WTC11 (cell line): Measurements from ENCODE around the gene CST9. TPM values are rescaled to one million over a fixed set of nuclear protein-coding genes. Genes with fewer than 3 reads are reported as not detected.

Source experiments
- E2F1 ChIP-seq: sonication (generic); formaldehyde crosslinking; IDR thresholded peaks from 2 replicates; pipeline ENCODE4 v1.8.0; 2022; ENCODE audit warnings: mild to moderate bottlenecking, missing genetic modification reagents
- ELF4 ChIP-seq: sonication (generic); formaldehyde crosslinking; IDR thresholded peaks from 2 replicates; pipeline ENCODE4 v1.8.1; 2022; ENCODE audit warnings: low read depth, mild to moderate bottlenecking, moderate library complexity, missing genetic modification reagents
- ESRRA ChIP-seq: sonication (generic); formaldehyde crosslinking; IDR thresholded peaks from 2 replicates; pipeline ENCODE4 v1.8.1; 2022; ENCODE audit warnings: mild to moderate bottlenecking, missing genetic modification reagents, borderline replicate concordance
- FOXP1 ChIP-seq: sonication (generic); formaldehyde crosslinking; IDR thresholded peaks from 2 replicates; pipeline ENCODE4 v1.8.0; 2022; ENCODE audit warnings: missing genetic modification reagents, mild to moderate bottlenecking, moderate library complexity, borderline replicate concordance
- GABPB1 ChIP-seq: sonication (generic); formaldehyde crosslinking; IDR thresholded peaks from 2 replicates; pipeline ENCODE4 v1.8.1; 2023; ENCODE audit warnings: mild to moderate bottlenecking, missing genetic modification reagents
- GRHL2 ChIP-seq: fragments of 250-450 bp; sonication (Bioruptor Pico); IDR thresholded peaks from 2 replicates; pipeline ENCODE4 v1.8.0; 2022; ENCODE audit warnings: mild to moderate bottlenecking, moderate library complexity; ENCODE audit not compliant: insufficient replicate concordance, severe bottlenecking
- HMGXB4 ChIP-seq: sonication (generic); formaldehyde crosslinking; IDR thresholded peaks from 2 replicates; pipeline ENCODE4 v1.8.1; 2023; ENCODE audit warnings: mild to moderate bottlenecking, moderate library complexity, missing genetic modification reagents
- JAZF1 ChIP-seq: fragments of 250-450 bp; sonication (Bioruptor Pico); IDR thresholded peaks from 2 replicates; pipeline ENCODE4 v1.9.0; 2021; ENCODE audit warnings: moderate library complexity, mild to moderate bottlenecking, inconsistent platforms
- KAT7 ChIP-seq: sonication (generic); formaldehyde crosslinking; IDR thresholded peaks from 2 replicates; pipeline ENCODE4 v1.8.1; 2023; ENCODE audit warnings: missing genetic modification reagents, mild to moderate bottlenecking, borderline replicate concordance
- MAX ChIP-seq: sonication (generic); formaldehyde crosslinking; IDR thresholded peaks from 2 replicates; pipeline ENCODE4 v1.8.0; 2022; ENCODE audit warnings: mild to moderate bottlenecking, missing genetic modification reagents
- MXD4 ChIP-seq: fragments of 250-450 bp; sonication (Bioruptor Pico); IDR thresholded peaks from 2 replicates; pipeline ENCODE4 v1.8.0; 2021; ENCODE audit warnings: mild to moderate bottlenecking, moderate library complexity, borderline replicate concordance
- MYBL2 ChIP-seq: sonication (generic); formaldehyde crosslinking; IDR thresholded peaks from 2 replicates; pipeline ENCODE4 v1.8.1; 2023; ENCODE audit warnings: mild to moderate bottlenecking, moderate library complexity, missing genetic modification reagents
- NFE2L1 ChIP-seq: sonication (generic); formaldehyde crosslinking; IDR thresholded peaks from 2 replicates; pipeline ENCODE4 v1.8.1; 2023; ENCODE audit warnings: missing genetic modification reagents
- NR3C1 ChIP-seq: sonication (generic); formaldehyde crosslinking; conservative IDR thresholded peaks from 2 replicates; pipeline ENCODE4 v1.8.1; 2023; ENCODE audit warnings: low read depth, mild to moderate bottlenecking, missing genetic modification reagents
- PREB ChIP-seq: sonication (generic); formaldehyde crosslinking; IDR thresholded peaks from 2 replicates; pipeline ENCODE4 v1.8.1; 2022; ENCODE audit warnings: mild to moderate bottlenecking, missing genetic modification reagents, moderate library complexity, borderline replicate concordance
- SMAD3 ChIP-seq: sonication (generic); formaldehyde crosslinking; IDR thresholded peaks from 2 replicates; pipeline ENCODE4 v1.8.0; 2022; ENCODE audit warnings: missing genetic modification reagents, mild to moderate bottlenecking, borderline replicate concordance
- SMAD4 ChIP-seq: sonication (generic); formaldehyde crosslinking; IDR thresholded peaks from 2 replicates; pipeline ENCODE4 v1.8.0; 2022; ENCODE audit warnings: mild to moderate bottlenecking, missing genetic modification reagents
- SP1 ChIP-seq: sonication (generic); formaldehyde crosslinking; conservative IDR thresholded peaks from 2 replicates; pipeline ENCODE4 v1.8.1; 2022; ENCODE audit warnings: missing genetic modification reagents
- TEAD4 ChIP-seq: sonication (generic); formaldehyde crosslinking; IDR thresholded peaks from 2 replicates; pipeline ENCODE4 v1.8.0; 2022; ENCODE audit warnings: mild to moderate bottlenecking, missing genetic modification reagents
- ZNF317 ChIP-seq: sonication (generic); formaldehyde crosslinking; IDR thresholded peaks from 2 replicates; pipeline ENCODE4 v1.8.1; 2023; ENCODE audit warnings: low read depth, mild to moderate bottlenecking, moderate library complexity, missing genetic modification reagents, borderline replicate concordance
- total RNA-seq: library from RNA; stranded (reverse); gene quantifications from 3 replicates; pipeline ENCODE4 v1.2.3, GENCODE V29; 2021
- TF ChIP-seq, protein P1 (sequence below): fragments of 200-600 bp; IDR thresholded peaks from 2 replicates; pipeline ENCODE4 v1.8.0; 2022; ENCODE audit warnings: antibody characterized with exemption
- TF ChIP-seq, protein P2 (sequence below): sonication (generic); formaldehyde crosslinking; IDR thresholded peaks from 2 replicates; pipeline ENCODE4 v1.8.1; 2023; ENCODE audit warnings: mild to moderate bottlenecking, missing genetic modification reagents, borderline replicate concordance
- TF ChIP-seq, protein P3 (sequence below): sonication (generic); formaldehyde crosslinking; IDR thresholded peaks from 2 replicates; pipeline ENCODE4 v1.8.0; 2023; ENCODE audit warnings: missing genetic modification reagents
- TF ChIP-seq, protein P4 (sequence below): sonication (generic); formaldehyde crosslinking; IDR thresholded peaks from 2 replicates; pipeline ENCODE4 v1.8.0; 2022; ENCODE audit warnings: mild to moderate bottlenecking, missing genetic modification reagents

The CST9 gene
- total RNA-seq, 1 experiment from 2014 or later = not detected

- peak; percentile 47; the same call in 1 of the 2 replicates for TF ChIP-seq HMGXB4
- 0 out of 2 replicates have a peak, but pooled peaks have one; percentile 16 for TF ChIP-seq SMAD3
- peak; percentile 3; the same call in 1 of the 2 replicates for TF ChIP-seq SP1 (CRISPR knock-in tag)
- TF ChIP-seq SMAD4 (CRISPR knock-in tag) = no peak
- no peak for TF ChIP-seq ELF4 (CRISPR knock-in tag)
- TF ChIP-seq, protein P1, sequence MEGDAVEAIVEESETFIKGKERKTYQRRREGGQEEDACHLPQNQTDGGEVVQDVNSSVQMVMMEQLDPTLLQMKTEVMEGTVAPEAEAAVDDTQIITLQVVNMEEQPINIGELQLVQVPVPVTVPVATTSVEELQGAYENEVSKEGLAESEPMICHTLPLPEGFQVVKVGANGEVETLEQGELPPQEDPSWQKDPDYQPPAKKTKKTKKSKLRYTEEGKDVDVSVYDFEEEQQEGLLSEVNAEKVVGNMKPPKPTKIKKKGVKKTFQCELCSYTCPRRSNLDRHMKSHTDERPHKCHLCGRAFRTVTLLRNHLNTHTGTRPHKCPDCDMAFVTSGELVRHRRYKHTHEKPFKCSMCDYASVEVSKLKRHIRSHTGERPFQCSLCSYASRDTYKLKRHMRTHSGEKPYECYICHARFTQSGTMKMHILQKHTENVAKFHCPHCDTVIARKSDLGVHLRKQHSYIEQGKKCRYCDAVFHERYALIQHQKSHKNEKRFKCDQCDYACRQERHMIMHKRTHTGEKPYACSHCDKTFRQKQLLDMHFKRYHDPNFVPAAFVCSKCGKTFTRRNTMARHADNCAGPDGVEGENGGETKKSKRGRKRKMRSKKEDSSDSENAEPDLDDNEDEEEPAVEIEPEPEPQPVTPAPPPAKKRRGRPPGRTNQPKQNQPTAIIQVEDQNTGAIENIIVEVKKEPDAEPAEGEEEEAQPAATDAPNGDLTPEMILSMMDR = no peak
- no peak for TF ChIP-seq NFE2L1 (CRISPR knock-in tag)
- TF ChIP-seq ESRRA (CRISPR knock-in tag) = peak; percentile 42; the same call in 1 of the 2 replicates
- TF ChIP-seq, protein P2, sequence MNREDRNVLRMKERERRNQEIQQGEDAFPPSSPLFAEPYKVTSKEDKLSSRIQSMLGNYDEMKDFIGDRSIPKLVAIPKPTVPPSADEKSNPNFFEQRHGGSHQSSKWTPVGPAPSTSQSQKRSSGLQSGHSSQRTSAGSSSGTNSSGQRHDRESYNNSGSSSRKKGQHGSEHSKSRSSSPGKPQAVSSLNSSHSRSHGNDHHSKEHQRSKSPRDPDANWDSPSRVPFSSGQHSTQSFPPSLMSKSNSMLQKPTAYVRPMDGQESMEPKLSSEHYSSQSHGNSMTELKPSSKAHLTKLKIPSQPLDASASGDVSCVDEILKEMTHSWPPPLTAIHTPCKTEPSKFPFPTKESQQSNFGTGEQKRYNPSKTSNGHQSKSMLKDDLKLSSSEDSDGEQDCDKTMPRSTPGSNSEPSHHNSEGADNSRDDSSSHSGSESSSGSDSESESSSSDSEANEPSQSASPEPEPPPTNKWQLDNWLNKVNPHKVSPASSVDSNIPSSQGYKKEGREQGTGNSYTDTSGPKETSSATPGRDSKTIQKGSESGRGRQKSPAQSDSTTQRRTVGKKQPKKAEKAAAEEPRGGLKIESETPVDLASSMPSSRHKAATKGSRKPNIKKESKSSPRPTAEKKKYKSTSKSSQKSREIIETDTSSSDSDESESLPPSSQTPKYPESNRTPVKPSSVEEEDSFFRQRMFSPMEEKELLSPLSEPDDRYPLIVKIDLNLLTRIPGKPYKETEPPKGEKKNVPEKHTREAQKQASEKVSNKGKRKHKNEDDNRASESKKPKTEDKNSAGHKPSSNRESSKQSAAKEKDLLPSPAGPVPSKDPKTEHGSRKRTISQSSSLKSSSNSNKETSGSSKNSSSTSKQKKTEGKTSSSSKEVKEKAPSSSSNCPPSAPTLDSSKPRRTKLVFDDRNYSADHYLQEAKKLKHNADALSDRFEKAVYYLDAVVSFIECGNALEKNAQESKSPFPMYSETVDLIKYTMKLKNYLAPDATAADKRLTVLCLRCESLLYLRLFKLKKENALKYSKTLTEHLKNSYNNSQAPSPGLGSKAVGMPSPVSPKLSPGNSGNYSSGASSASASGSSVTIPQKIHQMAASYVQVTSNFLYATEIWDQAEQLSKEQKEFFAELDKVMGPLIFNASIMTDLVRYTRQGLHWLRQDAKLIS (CRISPR knock-in tag) = no peak
- TF ChIP-seq PREB (CRISPR knock-in tag) = peak; percentile 76; the same call in 1 of the 2 replicates
- TF ChIP-seq, protein P3, sequence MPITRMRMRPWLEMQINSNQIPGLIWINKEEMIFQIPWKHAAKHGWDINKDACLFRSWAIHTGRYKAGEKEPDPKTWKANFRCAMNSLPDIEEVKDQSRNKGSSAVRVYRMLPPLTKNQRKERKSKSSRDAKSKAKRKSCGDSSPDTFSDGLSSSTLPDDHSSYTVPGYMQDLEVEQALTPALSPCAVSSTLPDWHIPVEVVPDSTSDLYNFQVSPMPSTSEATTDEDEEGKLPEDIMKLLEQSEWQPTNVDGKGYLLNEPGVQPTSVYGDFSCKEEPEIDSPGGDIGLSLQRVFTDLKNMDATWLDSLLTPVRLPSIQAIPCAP (CRISPR knock-in tag) = no peak
- TF ChIP-seq, protein P4, sequence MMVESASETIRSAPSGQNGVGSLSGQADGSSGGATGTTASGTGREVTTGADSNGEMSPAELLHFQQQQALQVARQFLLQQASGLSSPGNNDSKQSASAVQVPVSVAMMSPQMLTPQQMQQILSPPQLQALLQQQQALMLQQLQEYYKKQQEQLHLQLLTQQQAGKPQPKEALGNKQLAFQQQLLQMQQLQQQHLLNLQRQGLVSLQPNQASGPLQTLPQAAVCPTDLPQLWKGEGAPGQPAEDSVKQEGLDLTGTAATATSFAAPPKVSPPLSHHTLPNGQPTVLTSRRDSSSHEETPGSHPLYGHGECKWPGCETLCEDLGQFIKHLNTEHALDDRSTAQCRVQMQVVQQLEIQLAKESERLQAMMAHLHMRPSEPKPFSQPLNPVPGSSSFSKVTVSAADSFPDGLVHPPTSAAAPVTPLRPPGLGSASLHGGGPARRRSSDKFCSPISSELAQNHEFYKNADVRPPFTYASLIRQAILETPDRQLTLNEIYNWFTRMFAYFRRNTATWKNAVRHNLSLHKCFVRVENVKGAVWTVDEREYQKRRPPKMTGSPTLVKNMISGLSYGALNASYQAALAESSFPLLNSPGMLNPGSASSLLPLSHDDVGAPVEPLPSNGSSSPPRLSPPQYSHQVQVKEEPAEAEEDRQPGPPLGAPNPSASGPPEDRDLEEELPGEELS (CRISPR knock-in tag) = no peak; the same call in 1 of the 2 replicates
- TF ChIP-seq FOXP1 (CRISPR knock-in tag) = peak; percentile 20; the same call in 1 of the 2 replicates
- TF ChIP-seq MXD4 (CRISPR knock-in tag) = no peak
- TF ChIP-seq TEAD4 (CRISPR knock-in tag) = no peak
- no peak for TF ChIP-seq NR3C1 (CRISPR knock-in tag)
- 0 out of 2 replicates have a peak, but pooled peaks have one; percentile 15 for TF ChIP-seq MYBL2
- 0 out of 2 replicates have a peak, but pooled peaks have one; percentile 70 for TF ChIP-seq KAT7
- TF ChIP-seq GRHL2 = no peak
- no peak for TF ChIP-seq E2F1 (CRISPR knock-in tag)
- TF ChIP-seq ZNF317 = no peak
- peak; percentile 9; the same call in 1 of the 2 replicates for TF ChIP-seq MAX
- no peak for TF ChIP-seq JAZF1 (CRISPR knock-in tag)
- TF ChIP-seq GABPB1 (CRISPR knock-in tag) = peak; percentile 65; the same call in 1 of the 2 replicates
Observed at GRCh38 chr20:23637282-23638221, 31.8 kb upstream of the CST9 start, which contains the start of gene CST3 (continued).
